IPS-20b (cell line): Measurements from ENCODE around the gene NOTCH1.

Experiments
- H3K27ac ChIP-seq: one replicate; pipeline ENCODE4 v1.5.1; 2013; ENCODE audit warnings: low read length
- H3K27me3 ChIP-seq: 2 replicates; pipeline ENCODE4 v1.6.1; 2013; ENCODE audit warnings: mild to moderate bottlenecking, low read length, inconsistent platforms; ENCODE audit not compliant: insufficient read depth
- H3K36me3 ChIP-seq: 2 replicates; pipeline ENCODE4 v1.6.1; 2013; ENCODE audit warnings: low read depth, mild to moderate bottlenecking, inconsistent platforms, low read length, moderate library complexity; ENCODE audit not compliant: insufficient read depth
- H3K4me1 ChIP-seq: 2 replicates; pipeline ENCODE4 v1.6.1; 2013; ENCODE audit warnings: mild to moderate bottlenecking, control low read depth, inconsistent platforms, low read length, moderate library complexity; ENCODE audit not compliant: insufficient read depth
- H3K4me3 ChIP-seq: 2 replicates; pipeline ENCODE4 v1.5.1; 2013; ENCODE audit warnings: mild to moderate bottlenecking, low read length, inconsistent platforms
- H3K9ac ChIP-seq: 2 replicates; pipeline ENCODE4 v1.6.1; 2013; ENCODE audit warnings: low read depth, mild to moderate bottlenecking, inconsistent platforms, low read length, moderate library complexity
- H3K9me3 ChIP-seq: 2 replicates; pipeline ENCODE4 v1.6.1; 2013; ENCODE audit warnings: mild to moderate bottlenecking, low read depth, low read length, inconsistent platforms; ENCODE audit not compliant: insufficient read depth

The NOTCH1 gene

GRCh38 chr9:136463578-136463977 is 82.3 kb downstream of the NOTCH1 start:
- H3K27ac ChIP-seq: no peak overlapping the region
- no peaks in the 10 kb centered on the region for H3K27me3 ChIP-seq
- H3K9me3 ChIP-seq: no peaks in the 10 kb centered on the region
- no peak overlapping the region for H3K4me3 ChIP-seq
- no peak overlapping the region for H3K9ac ChIP-seq
- H3K36me3 ChIP-seq: peaks cover 97% of the 10 kb centered on the region
- no peaks in the 10 kb centered on the region for H3K4me1 ChIP-seq

DNA sequence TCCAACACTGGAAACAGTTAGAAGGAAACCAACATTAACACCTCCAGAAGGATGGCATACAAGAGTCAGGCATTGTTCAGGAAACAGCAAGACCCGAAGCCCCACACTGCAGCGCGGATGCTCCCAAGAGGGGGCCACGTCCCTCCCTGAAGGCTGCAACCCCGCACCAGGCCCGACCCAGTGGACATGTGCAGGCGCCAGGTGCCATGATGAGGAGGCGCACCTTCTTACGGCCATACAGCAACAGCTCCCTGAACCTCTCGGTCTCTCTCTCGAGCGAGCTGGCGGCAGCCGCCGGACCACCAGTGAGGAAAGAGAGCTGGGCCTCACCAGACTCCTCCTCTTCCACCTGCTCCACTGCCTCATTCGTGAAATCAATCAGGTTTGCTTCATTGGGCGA is 83.2 kb downstream of the NOTCH1 start:
- H3K36me3 ChIP-seq: peaks cover 97% of the 10 kb centered on the region

GRCh38 chr9:136460772-136461325 is 85.0 kb downstream of the NOTCH1 start:
- H3K36me3 ChIP-seq: peaks cover 98% of the 10 kb centered on the region

More for the DNA sequence above, 83.2 kb downstream of the NOTCH1 start:
- Histone ChIP-seq H3K9me3 (no peaks in the 10 kb centered on the region), H3K4me1 (no peaks in the 10 kb centered on the region), H3K27ac (no peak overlapping the region), H3K4me3 (no peak overlapping the region), H3K27me3 (no peaks in the 10 kb centered on the region), H3K9ac (no peak overlapping the region)

DNA sequence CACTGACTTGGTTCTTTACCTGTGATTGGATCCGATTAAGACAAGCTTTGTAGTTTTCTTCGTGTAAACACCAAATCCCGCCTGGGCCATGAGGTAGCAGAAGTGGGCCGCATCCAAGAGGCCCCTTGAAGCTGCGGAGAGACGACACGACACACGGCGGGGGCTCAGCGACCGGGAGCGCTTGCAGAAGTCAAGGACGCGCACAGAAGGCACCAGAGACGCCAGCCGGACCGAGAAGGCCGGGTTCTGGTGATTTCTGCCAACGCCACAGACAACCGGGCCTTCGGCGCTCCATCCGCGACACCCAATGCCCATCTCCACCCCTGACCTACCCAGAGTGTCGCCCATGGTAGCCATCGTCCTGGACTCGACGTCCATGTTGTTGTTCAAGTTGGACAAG is 86.4 kb downstream of the NOTCH1 start:
- Histone ChIP-seq H3K27me3 (no peaks in the 10 kb centered on the region), H3K4me1 (no peaks in the 10 kb centered on the region), H3K4me3 (no peak overlapping the region), H3K9me3 (no peaks in the 10 kb centered on the region), H3K9ac (no peak overlapping the region), H3K27ac (no peak overlapping the region), H3K36me3 (peaks cover 98% of the 10 kb centered on the region)

More at GRCh38 chr9:136460772-136461325, 85.0 kb downstream of the NOTCH1 start:
- Histone ChIP-seq H3K4me1 (no peaks in the 10 kb centered on the region), H3K9ac (no peak overlapping the region), H3K27me3 (no peaks in the 10 kb centered on the region), H3K27ac (no peak overlapping the region), H3K9me3 (no peaks in the 10 kb centered on the region), H3K4me3 (no peak overlapping the region)

DNA sequence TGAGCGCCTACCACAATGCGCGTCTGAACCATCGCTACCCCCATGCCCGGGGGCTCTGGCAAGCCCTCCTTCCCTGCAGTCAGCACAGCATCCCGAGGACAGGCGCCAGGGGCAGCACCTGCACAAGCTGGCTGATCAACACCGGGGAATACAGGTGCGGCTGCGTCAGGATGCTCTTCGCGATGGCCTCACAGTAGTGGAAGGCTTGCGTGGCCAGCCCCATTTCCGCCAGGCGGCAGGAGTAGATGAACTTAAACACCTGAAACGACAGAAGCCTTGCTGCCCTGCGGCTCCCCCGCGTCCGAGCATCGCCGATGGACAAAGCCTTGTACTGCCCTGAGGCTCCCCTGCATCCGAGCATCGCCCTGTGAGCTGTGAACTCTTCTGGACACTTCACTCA is 88.5 kb downstream of the NOTCH1 start:
- H3K36me3 ChIP-seq: peaks cover 95% of the 10 kb centered on the region
- H3K9me3 ChIP-seq: no peaks in the 10 kb centered on the region
- no peak overlapping the region for H3K9ac ChIP-seq
- H3K27me3 ChIP-seq: no peaks in the 10 kb centered on the region
- no peak overlapping the region for H3K27ac ChIP-seq
- no peaks in the 10 kb centered on the region for H3K4me1 ChIP-seq
- H3K4me3 ChIP-seq: no peak overlapping the region

GRCh38 chr9:136456258-136456657 is 89.6 kb downstream of the NOTCH1 start:
- Histone ChIP-seq H3K4me1 (no peaks in the 10 kb centered on the region), H3K4me3 (no peak overlapping the region), H3K27ac (no peak overlapping the region), H3K9me3 (no peaks in the 10 kb centered on the region), H3K9ac (no peak overlapping the region), H3K27me3 (no peaks in the 10 kb centered on the region), H3K36me3 (peaks cover 92% of the 10 kb centered on the region)

DNA sequence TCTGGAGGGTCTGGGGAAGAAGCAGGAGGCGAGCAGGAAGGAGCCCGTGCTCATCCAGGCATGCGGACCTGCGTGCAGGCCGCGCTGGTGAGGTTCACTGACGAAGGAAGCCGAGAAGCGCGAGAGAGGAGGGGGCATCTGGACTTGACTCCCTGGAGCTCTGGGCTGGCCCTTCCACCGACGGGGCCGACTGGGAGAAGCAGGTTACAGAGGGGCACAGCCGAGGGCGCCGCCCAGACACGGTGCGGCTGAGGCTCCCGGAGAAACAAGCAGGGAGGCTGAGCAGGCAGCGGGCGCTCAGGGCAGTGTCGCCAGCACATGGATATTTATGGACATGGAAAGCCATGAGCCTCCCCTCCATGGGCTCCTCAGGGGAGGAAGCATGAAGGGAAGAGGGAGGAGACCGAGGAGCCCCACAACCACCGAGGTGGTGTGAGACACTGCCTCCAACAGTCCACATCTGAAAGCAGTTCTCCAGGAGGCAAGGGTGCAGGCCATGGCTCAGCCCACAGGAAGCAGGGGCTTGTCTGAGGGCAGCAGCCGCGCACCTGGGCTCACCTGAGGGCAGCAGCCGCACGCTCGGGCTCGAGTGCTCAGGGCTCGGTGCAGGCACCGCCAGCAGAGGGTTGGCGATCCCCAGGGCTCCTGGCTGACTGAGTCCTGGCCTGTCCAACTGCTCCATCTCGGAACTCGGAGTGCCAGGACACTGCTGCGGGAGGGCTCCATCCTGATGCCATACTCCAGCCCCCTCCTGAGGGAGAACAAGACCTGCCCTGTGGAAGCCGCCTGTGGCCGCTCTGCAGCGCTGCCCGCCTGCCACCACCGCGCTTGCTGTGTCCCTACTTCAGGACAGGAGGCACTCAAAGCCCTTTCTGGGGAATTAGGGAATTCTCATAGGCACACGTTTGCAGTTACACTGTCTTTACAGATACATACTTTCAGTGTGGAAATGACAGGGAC is 90.5 kb downstream of the NOTCH1 start:
- H3K4me1 ChIP-seq: no peaks in the 10 kb centered on the region
- H3K9me3 ChIP-seq: no peaks in the 10 kb centered on the region
- no peak overlapping the region for H3K9ac ChIP-seq
- H3K36me3 ChIP-seq: peaks cover 92% of the 10 kb centered on the region
- no peaks in the 10 kb centered on the region for H3K27me3 ChIP-seq
- H3K27ac ChIP-seq: no peak overlapping the region
- H3K4me3 ChIP-seq: no peak overlapping the region

DNA sequence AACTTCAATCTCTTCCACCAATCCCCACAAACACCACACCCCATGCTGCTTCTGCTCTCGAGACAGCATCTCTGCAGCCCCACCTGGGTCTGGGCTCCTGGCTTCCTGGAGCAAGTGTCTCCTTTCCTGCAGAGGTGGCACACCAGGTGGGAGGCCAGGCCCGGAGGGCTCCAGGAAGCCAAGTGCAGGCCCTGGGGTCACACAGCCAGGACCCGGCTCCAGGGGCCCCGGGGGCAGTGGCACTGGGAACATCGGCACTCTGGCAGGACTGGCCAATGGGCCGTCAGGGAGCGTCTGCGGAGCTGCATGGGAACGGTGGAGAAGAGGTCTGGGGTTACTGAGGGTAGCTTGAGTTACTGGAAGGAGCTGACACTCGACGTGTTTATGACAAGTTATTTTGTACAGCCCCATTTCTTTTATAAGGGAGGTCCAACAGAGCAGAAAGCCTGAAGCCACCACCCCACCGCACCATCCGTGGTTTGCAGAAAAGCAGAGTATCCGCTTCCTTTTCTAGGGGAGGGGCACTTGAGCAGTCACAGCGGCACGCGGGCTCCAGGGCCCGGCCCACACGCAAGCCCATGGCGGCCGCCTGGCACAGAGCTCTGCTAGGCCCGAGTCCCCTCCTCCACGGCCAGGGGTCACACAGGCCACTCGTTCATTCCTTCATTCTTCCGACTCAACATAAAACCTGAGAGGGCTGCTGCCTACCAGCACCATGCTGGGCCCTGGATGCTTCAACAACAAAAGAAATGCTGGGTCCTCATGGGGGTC is 91.6 kb downstream of the NOTCH1 start:
- no peaks in the 10 kb centered on the region for H3K27me3 ChIP-seq

DNA sequence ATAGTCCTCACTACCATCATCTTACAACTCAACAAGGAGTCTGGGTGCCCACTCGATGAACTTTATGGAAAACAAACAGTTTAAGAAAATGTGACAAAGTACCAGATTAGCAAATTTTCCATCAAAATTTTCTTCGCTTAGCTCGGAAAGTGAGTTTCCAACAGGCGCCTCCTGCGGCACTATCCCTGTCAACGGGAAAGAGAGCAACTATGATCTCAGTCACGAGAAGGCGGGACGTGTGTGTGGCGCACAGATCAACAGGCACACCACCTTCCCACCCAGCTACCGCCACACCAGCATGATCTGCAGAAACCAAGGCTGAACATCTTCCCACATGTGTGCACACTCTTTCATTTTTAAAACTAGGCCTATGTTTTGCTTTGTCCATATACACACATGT is 92.5 kb downstream of the NOTCH1 start:
- H3K27ac ChIP-seq: no peak overlapping the region
- no peaks in the 10 kb centered on the region for H3K27me3 ChIP-seq
- H3K4me1 ChIP-seq: no peaks in the 10 kb centered on the region
- no peak overlapping the region for H3K4me3 ChIP-seq
- H3K9ac ChIP-seq: no peak overlapping the region
- no peaks in the 10 kb centered on the region for H3K9me3 ChIP-seq
- peaks cover 93% of the 10 kb centered on the region for H3K36me3 ChIP-seq

More for the DNA sequence above, 91.6 kb downstream of the NOTCH1 start:
- no peaks in the 10 kb centered on the region for H3K4me1 ChIP-seq
- no peak overlapping the region for H3K27ac ChIP-seq
- H3K9ac ChIP-seq: no peak overlapping the region
- peaks cover 93% of the 10 kb centered on the region for H3K36me3 ChIP-seq
- H3K4me3 ChIP-seq: no peak overlapping the region
- no peaks in the 10 kb centered on the region for H3K9me3 ChIP-seq

GRCh38 chr9:136451221-136451877 is 94.5 kb downstream of the NOTCH1 start:
- H3K9ac ChIP-seq: no peak overlapping the region
- peaks cover 93% of the 10 kb centered on the region for H3K36me3 ChIP-seq
- no peaks in the 10 kb centered on the region for H3K4me1 ChIP-seq
- no peaks in the 10 kb centered on the region for H3K27me3 ChIP-seq
- no peak overlapping the region for H3K27ac ChIP-seq
- H3K9me3 ChIP-seq: no peaks in the 10 kb centered on the region
- no peak overlapping the region for H3K4me3 ChIP-seq

GRCh38 chr9:136448655-136449054 is 97.2 kb downstream of the NOTCH1 start:
- H3K9ac ChIP-seq: no peak overlapping the region
- H3K4me1 ChIP-seq: no peaks in the 10 kb centered on the region
- peaks cover 92% of the 10 kb centered on the region for H3K36me3 ChIP-seq

More at GRCh38 chr9:136448655-136449054, 97.2 kb downstream of the NOTCH1 start:
- no peaks in the 10 kb centered on the region for H3K9me3 ChIP-seq
- no peak overlapping the region for H3K27ac ChIP-seq
- no peak overlapping the region for H3K4me3 ChIP-seq
- H3K27me3 ChIP-seq: no peaks in the 10 kb centered on the region
